MCF 10A (cell line): Measurements from ENCODE around the gene NANOS2. TPM values are rescaled to one million over a fixed set of nuclear protein-coding genes. Genes with fewer than 3 reads are reported as not detected.

Experiments used
- BruUV-seq: library from RNA; stranded (reverse); fragments of 400-500 nt; replicated peaks from 2 replicates; lab custom pipeline; 2021; lab: Mats Ljungman, UMichigan
- CTCF ChIA-PET: fragments of 300-600 bp; sonication (Branson Sonifier 250); formaldehyde crosslinking; extraction: SDS; loops from one replicate; lab custom pipeline; 2021; ENCODE audit warnings: antibody characterized with exemption, inconsistent platforms; lab: Yijun Ruan, JAX
- POLR2A ChIA-PET: fragments of 300-600, 350-650 bp; sonication (Branson Sonifier 250); formaldehyde crosslinking; extraction: SDS; loops from one replicate; lab custom pipeline; 2020; ENCODE audit warnings: antibody characterized with exemption, inconsistent platforms; lab: Yijun Ruan, JAX
- DNase-seq: peaks from one replicate; pipeline ENCODE4 v3.0.0-alpha.2; 2018; ENCODE audit not compliant: unreplicated experiment
- H3K27ac Mint-ChIP-seq: one replicate; pipeline ENCODE4 v1.8.0; 2022; ENCODE audit warnings: mild to moderate bottlenecking, low read depth, mixed read lengths; ENCODE audit not compliant: unreplicated experiment
- H3K27me3 Mint-ChIP-seq: one replicate; pipeline ENCODE4 v1.8.0; 2022; ENCODE audit warnings: mixed read lengths; ENCODE audit not compliant: insufficient read depth, unreplicated experiment
- H3K36me3 Mint-ChIP-seq: one replicate; pipeline ENCODE4 v1.8.0; 2022; ENCODE audit warnings: mild to moderate bottlenecking, moderate library complexity, mixed read lengths; ENCODE audit not compliant: insufficient read depth, unreplicated experiment
- H3K4me1 Mint-ChIP-seq: one replicate; pipeline ENCODE4 v1.8.0; 2022; ENCODE audit warnings: mixed read lengths; ENCODE audit not compliant: insufficient read depth, unreplicated experiment
- H3K4me3 Mint-ChIP-seq: one replicate; pipeline ENCODE4 v1.8.0; 2022; ENCODE audit warnings: mild to moderate bottlenecking, moderate library complexity, mixed read lengths; ENCODE audit not compliant: unreplicated experiment
- H3K9me3 Mint-ChIP-seq: one replicate; pipeline ENCODE4 v1.8.0; 2022; ENCODE audit warnings: mixed read lengths; ENCODE audit not compliant: unreplicated experiment
- CTCF ChIP-seq: fragments of 200-600 bp; IDR thresholded peaks from one replicate; pipeline ENCODE4 v1.8.0; 2022; ENCODE audit warnings: antibody characterized with exemption, mild to moderate bottlenecking; ENCODE audit not compliant: unreplicated experiment
- intact Hi-C: fragments of 100-400 bp; cut with micrococcal nuclease; formaldehyde crosslinking; loops from 2 replicates; pipeline ENCODE4 v1.14.1; 2022
- total RNA-seq: library from RNA; stranded (reverse); gene quantifications from 2 replicates; pipeline ENCODE4 v1.2.3, GENCODE V29; 2022

NANOS2 gene
- total RNA-seq, 1 experiment from 2014 or later: not detected

- intact Hi-C loops: no loop called here
- Mint-ChIP-seq H3K4me3 (no peak overlapping the region), H3K27me3 (peaks cover 25% of the 10 kb centered on the region), H3K27ac (no peak overlapping the region), H3K36me3 (no peaks in the 10 kb centered on the region), H3K9me3 (no peaks in the 10 kb centered on the region), H3K4me1 (peaks cover 5% of the 10 kb centered on the region)
- CTCF ChIA-PET: no interaction called here
- TF ChIP-seq CTCF: no peak
- no peak for DNase-seq
- POLR2A ChIA-PET: interaction anchor here (1.1 to 2.5 kb wide), 2 partner anchors 18 to 74 kb away, joined by 3 to 9 read pairs; partner anchors contain the start of genes CCDC61 and MYPOP
- no TSS peak for BruUV-seq
Measured at GRCh38 chr19:45920458-45920857, 5.9 kb upstream of the NANOS2 start.

GRCh38 chr19:45919678-45920077 is 5.1 kb upstream of the NANOS2 start:
- ChIA-PET POLR2A (interaction anchor here (1.1 to 2.5 kb wide), 2 partner anchors 17 to 75 kb away, joined by 3 to 9 read pairs; partner anchors contain the start of genes CCDC61 and MYPOP), CTCF (no interaction called here)
- Mint-ChIP-seq H3K4me1 (no peaks in the 10 kb centered on the region), H3K9me3 (no peaks in the 10 kb centered on the region), H3K36me3 (no peaks in the 10 kb centered on the region), H3K27ac (no peak overlapping the region), H3K27me3 (peaks cover 25% of the 10 kb centered on the region), H3K4me3 (no peak overlapping the region)
- no peak for DNase-seq
- intact Hi-C loops: no loop called here
- BruUV-seq: no TSS peak
- no peak for TF ChIP-seq CTCF

GRCh38 chr19:45918721-45919120 is 4.1 kb upstream of the NANOS2 start:
- no peak for DNase-seq
- CTCF ChIA-PET: interaction anchor here (0.7 kb wide), 1 partner anchor 71 kb away, joined by 3 read pairs; no protein-coding TSS in a partner anchor
- no TSS peak for BruUV-seq
- no peak for TF ChIP-seq CTCF
- Mint-ChIP-seq H3K27me3 (peaks cover 25% of the 10 kb centered on the region), H3K4me3 (no peak overlapping the region), H3K36me3 (no peaks in the 10 kb centered on the region), H3K4me1 (no peaks in the 10 kb centered on the region), H3K9me3 (no peaks in the 10 kb centered on the region), H3K27ac (no peak overlapping the region)
- POLR2A ChIA-PET: interaction anchor here (2.5 kb wide), 1 partner anchor 16 kb away, joined by 9 read pairs; the partner anchor contains the start of gene MYPOP
- intact Hi-C loops: no loop called here

- intact Hi-C loops: no loop called here
- no peak for TF ChIP-seq CTCF
- no peak overlapping the region for H3K4me3 Mint-ChIP-seq
- peaks cover 25% of the 10 kb centered on the region for H3K27me3 Mint-ChIP-seq
- H3K27ac Mint-ChIP-seq: no peak overlapping the region
- ChIA-PET POLR2A (no interaction called here), CTCF (interaction anchor here (0.7 kb wide), 1 partner anchor 99 kb away, joined by 3 read pairs; no protein-coding TSS in a partner anchor)
- BruUV-seq: no TSS peak
- H3K9me3 Mint-ChIP-seq: no peaks in the 10 kb centered on the region
- H3K4me1 Mint-ChIP-seq: no peaks in the 10 kb centered on the region
- H3K36me3 Mint-ChIP-seq: no peaks in the 10 kb centered on the region
- no peak for DNase-seq
Measured at GRCh38 chr19:45917421-45918091, 3.0 kb upstream of the NANOS2 start.
